ENCODE measurements around the gene LBH. TPM values are rescaled to one million over a fixed set of nuclear protein-coding genes. Genes with fewer than 3 reads are reported as not detected.

The LBH gene
- total RNA-seq, 2 donors from 2014 or later: 8.7 to 16.1 TPM

DNA sequence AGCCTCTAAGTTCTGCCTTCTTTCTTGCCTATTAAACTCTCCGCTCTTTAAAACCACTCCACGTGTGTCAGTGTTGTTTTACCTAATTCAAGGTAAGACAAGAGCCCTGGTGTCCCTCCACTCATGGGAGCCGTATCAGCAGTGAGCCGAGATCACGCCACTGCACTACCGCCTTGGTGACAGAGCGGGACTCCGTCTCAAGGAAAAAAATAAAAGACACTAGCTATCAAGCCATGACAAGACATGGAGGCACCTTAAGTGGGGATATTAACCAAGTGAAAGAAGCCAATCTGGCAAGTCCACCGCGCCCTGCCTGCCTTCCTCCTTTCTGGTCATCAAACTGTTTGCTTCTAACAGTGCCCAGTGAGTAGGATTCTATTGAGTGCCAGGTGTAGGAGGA lies 40.2 kb upstream of the LBH start:
- TF ChIP-seq, protein P1, sequence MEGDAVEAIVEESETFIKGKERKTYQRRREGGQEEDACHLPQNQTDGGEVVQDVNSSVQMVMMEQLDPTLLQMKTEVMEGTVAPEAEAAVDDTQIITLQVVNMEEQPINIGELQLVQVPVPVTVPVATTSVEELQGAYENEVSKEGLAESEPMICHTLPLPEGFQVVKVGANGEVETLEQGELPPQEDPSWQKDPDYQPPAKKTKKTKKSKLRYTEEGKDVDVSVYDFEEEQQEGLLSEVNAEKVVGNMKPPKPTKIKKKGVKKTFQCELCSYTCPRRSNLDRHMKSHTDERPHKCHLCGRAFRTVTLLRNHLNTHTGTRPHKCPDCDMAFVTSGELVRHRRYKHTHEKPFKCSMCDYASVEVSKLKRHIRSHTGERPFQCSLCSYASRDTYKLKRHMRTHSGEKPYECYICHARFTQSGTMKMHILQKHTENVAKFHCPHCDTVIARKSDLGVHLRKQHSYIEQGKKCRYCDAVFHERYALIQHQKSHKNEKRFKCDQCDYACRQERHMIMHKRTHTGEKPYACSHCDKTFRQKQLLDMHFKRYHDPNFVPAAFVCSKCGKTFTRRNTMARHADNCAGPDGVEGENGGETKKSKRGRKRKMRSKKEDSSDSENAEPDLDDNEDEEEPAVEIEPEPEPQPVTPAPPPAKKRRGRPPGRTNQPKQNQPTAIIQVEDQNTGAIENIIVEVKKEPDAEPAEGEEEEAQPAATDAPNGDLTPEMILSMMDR (IDR thresholded peaks at IDR 0.05): no peak

DNA sequence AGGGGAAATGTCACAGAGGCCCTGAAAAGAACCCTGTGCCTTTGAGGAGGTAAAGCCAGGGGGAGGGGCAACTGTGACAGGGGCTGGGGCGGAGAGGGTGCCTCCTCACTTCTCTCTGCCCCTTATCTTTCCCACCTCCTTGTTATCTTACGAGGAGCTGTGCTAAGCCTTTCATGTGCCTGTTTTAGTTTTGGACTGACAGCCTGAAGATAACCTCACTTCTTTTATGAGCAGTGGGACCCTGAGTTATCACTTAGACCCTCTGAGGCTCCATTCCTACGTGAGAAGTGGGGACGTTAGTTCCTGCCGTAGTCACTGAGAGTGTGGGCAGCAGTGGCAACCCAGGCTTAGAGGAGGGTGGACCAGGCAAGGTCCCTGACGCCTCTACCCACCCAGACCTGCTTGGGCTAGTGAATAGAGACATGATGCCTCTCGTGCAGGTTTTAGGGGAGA lies 39.5 kb upstream of the LBH start:
- H3K36me3 ChIP-seq: no peaks in the 10 kb centered on the region
- no peaks in the 10 kb centered on the region for H3K4me1 ChIP-seq
- no peak overlapping the region for H3K4me3 ChIP-seq
- intact Hi-C loops (cut with DNase I): no loop called here
- DNase-seq: no peak
- H3K9me3 ChIP-seq: no peaks in the 10 kb centered on the region
- TF ChIP-seq, protein P1 (IDR thresholded peaks at IDR 0.05): no peak
- H3K9ac ChIP-seq (ENCODE audit: low read depth in 2 of 2, low read length in 2 of 2): no peak overlapping the region
- H3K27ac ChIP-seq: no peak overlapping the region
- H3K27me3 ChIP-seq: no peaks in the 10 kb centered on the region

More for the DNA sequence above, 40.2 kb upstream of the LBH start:
- Histone ChIP-seq H3K4me3 (no peak overlapping the region), H3K9me3 (no peaks in the 10 kb centered on the region), H3K9ac (ENCODE audit: low read depth in 2 of 2, low read length in 2 of 2) (no peak overlapping the region), H3K36me3 (no peaks in the 10 kb centered on the region), H3K4me1 (no peaks in the 10 kb centered on the region), H3K27me3 (no peaks in the 10 kb centered on the region), H3K27ac (no peak overlapping the region)
- intact Hi-C loops (cut with DNase I): no loop called here
- no peak for DNase-seq

DNA sequence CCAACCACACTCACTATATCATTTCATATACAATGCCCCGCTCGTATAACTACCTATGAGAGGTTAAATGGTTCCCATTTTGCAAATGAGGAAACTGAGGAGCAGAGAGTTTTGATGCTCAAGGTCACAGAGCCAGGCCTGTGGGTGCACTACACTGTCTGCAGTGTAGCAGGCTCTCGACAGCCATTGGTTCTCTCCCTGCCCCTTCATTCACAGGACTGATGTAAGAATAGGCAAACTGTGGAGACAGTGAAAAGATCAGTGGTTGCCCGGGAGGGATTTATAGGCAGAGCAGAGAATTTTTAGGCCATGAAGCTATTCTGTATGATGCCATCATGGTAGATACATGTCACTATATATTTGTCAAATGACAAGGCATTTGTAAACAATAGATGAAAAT lies 39.0 kb upstream of the LBH start:
- TF ChIP-seq, protein P1 (IDR thresholded peaks at IDR 0.05): no peak
- Histone ChIP-seq H3K27ac (no peak overlapping the region), H3K9ac (ENCODE audit: low read depth in 2 of 2, low read length in 2 of 2) (no peak overlapping the region), H3K4me1 (no peaks in the 10 kb centered on the region), H3K36me3 (no peaks in the 10 kb centered on the region), H3K27me3 (no peaks in the 10 kb centered on the region), H3K4me3 (no peak overlapping the region), H3K9me3 (no peaks in the 10 kb centered on the region)
- intact Hi-C loops (cut with DNase I): no loop called here
- no peak for DNase-seq

DNA sequence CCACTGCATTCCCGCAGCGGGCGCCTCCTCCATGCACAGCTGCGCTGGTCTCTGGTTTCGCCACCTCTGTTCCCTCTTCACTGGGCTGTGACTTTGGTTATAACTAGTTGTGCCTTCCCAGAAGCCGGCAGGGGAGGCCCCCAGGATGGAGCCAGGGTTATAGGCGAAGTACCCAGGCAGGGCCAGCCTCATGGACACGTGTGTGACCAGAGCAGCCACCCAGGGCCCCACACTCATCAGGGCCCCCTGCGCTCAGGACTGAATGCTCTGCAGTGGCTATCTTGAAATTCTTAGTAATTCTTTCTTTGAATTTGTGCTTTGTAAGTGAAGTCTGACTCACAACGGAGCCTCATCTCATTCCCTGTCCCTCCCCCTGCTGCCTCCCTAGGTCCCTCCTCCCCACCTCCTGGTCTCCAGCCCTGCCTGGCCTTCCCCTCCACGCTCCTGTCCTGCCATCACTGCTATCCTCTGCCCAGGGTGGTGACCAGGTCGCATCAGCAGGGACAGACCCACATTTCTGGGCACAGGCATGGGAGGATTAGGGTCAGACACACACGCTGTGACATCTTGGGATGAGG lies 38.1 kb upstream of the LBH start:
- no peaks in the 10 kb centered on the region for H3K9me3 ChIP-seq
- no peaks in the 10 kb centered on the region for H3K36me3 ChIP-seq
- intact Hi-C loops (cut with DNase I): no loop called here
- no peak for DNase-seq
- H3K9ac ChIP-seq (ENCODE audit: low read depth in 2 of 2, low read length in 2 of 2): no peak overlapping the region
- no peaks in the 10 kb centered on the region for H3K27me3 ChIP-seq
- H3K4me1 ChIP-seq: no peaks in the 10 kb centered on the region
- H3K4me3 ChIP-seq: no peak overlapping the region
- no peak overlapping the region for H3K27ac ChIP-seq
- TF ChIP-seq, protein P1 (IDR thresholded peaks at IDR 0.05): no peak

GRCh38 chr2:30194421-30194820 lies 36.9 kb upstream of the LBH start:
- TF ChIP-seq, protein P1 (IDR thresholded peaks at IDR 0.05): no peak
- no peaks in the 10 kb centered on the region for H3K9me3 ChIP-seq

More at GRCh38 chr2:30194421-30194820, 36.9 kb upstream of the LBH start:
- Histone ChIP-seq H3K27me3 (no peaks in the 10 kb centered on the region), H3K4me3 (no peak overlapping the region), H3K9ac (ENCODE audit: low read depth in 2 of 2, low read length in 2 of 2) (no peak overlapping the region), H3K36me3 (no peaks in the 10 kb centered on the region), H3K27ac (no peak overlapping the region), H3K4me1 (no peaks in the 10 kb centered on the region)
- intact Hi-C loops (cut with DNase I): no loop called here
- no peak for DNase-seq

Data from colonic mucosa (tissue), 4 donors.